HuH-7 (cell line): ENCODE results near the gene DNASE1L2.
A peak's percentile ranks its signal among the peaks of the same experiment; 100 is the strongest.

Experiments used
- DNase-seq: peaks from one replicate; pipeline ENCODE4 v3.0.0; 2011; ENCODE audit warnings: low spot score

DNASE1L2 gene

GRCh38 chr16:2270588-2271470 lies 34.6 kb downstream of the DNASE1L2 start:
- no peak for DNase-seq

DNA sequence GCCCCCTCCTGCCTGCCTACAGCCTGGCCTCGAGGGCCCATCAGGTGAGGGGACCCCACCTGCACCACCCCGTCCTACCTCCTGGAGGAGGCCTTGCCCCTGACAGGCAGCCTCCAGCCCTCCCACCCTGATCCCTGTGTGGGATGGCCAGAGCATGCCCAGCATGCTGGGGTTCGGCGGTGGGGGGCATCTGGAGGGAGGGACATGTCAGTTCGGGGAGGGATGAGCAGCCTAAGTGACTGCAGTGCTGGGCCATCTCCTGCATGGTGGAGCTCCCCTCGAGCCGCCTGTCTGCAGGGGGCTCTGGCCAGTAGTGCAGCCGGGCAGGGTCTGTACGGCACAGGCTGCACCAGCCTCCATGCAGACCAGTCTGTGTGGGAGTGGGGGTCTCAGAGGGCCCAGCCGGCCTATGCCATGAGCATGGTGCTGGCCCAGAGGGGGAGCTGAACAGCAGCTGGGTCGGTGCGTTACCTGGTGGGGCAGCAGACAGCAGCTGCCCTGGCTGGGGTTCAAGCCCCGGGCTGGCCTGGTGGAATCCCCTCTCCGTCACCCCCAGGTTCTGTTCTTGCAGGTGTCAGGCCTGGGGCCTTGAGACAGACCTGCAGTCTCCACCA lies 35.7 kb downstream of the DNASE1L2 start:
- DNase-seq: no peak

DNA sequence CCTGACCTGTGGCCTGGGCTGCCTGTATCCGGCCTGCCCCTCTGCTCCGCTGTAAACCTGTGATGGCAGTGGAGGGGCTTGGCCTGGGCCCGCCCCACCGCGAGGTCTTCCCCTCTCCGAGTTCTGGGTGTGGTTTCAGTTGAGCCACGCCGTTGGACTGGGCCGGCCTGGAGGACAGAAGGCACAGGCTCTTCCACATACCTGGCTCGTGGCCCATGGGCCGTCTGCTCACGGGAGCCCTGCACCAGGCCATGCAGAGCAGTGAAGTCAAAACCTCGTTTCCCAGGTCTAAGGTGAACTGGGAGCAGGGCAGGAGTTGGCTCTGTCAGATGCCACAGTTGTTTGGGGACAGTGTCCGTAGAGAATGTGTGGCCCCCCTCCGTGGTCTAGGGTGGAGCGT lies 37.2 kb downstream of the DNASE1L2 start:
- DNase-seq: no peak

- DNase-seq: no peak
Measured at GRCh38 chr16:2273931-2274330, 37.7 kb downstream of the DNASE1L2 start.

- no peak for DNase-seq
Measured at GRCh38 chr16:2275476-2276367, 39.5 kb downstream of the DNASE1L2 start.

DNA sequence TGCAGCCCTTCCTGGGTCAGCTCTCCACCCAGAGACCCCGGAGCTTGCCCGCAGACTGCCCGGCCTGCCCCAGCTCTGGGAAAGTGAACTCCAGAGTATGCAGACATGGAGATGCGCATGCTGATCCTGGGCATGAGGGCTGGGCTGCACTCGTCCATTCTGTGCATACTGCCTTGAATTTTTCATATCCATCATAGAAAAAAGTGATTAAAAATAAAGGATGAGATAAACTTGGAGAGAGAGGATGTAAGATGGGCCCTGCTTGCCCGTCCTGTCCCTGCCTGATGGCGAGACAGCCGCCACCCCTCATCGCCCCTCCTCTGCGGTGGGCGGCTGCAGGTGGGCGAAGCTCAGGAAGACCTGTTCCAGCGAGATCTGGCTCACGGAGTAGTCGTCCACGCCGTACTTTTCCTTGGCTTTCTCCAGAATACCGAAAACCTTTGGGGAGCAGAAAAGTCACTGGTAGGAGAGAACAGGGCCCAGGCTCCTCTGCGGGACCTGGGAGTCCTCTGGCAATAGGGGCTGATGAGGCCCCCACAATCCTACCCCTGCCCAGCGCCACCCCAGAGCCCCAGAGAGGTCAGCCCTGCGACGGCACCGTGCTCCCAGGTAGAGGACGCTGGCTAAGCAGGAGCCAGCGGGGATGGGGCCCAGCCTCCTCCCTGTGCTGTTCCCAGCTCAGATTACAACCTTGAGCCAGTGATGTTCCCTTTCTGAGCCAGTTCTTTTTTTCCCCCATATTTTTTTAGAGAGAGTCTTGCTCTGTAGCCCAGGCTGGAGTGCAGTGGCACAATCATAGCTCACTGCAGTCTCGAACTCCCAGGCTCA lies 40.3 kb downstream of the DNASE1L2 start:
- DNase-seq: no peak

DNA sequence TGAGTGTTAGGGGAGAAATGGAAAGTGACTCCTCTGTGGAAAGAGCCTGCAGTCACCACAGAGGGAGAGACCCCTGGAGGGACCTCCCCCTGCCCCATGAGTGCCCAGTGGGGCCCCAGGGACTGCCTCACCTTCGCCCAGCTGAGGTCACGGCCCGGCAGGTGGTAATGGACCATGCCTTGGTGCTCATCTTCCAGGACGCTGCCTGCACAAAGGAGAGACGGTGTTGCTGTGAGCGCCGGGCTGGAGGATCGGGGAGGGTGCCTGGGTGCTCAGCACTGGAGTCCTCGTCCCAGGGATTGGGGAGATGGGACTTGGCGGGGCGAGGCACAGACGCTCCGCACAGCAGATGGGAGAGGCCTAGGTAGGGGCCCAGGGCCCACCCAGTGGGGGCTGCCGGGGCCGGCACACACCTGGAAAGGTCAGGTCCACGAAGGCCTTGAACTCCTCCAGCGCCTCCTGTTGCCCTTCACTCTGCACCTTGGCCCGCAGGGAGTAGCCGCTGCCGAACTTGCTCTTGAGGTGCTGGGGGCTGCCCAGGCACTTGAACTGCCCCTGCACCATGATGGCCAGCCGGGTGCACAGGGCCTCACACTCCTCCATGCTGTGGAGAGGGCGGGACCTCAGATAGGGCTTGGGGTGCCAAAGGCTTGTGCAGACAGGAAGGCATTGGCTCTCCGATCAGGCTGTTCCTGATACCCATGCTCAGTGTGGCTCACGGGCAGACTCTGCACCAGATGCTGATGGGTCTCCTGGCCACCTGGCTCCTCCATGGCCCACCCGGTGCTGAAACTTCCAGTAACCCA lies 41.4 kb downstream of the DNASE1L2 start:
- no peak for DNase-seq

DNA sequence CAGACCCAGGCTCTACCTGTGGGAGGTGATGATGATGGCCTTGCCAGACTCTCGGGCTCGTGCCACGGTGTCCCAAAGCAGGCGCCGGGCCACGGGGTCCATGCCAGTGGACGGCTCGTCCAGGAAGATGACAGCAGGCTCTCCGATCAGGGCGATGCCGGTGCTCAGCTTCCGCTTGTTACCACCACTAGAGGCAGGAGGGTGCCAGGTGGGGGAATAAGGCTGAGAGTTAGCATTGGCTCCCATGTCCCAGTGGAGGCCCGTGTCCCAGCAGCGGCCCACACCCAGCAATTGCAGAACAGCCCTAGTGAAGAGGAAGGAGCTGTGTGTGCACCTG lies 42.0 kb downstream of the DNASE1L2 start:
- peak; percentile 66 for DNase-seq

GRCh38 chr16:2278956-2279800 lies 42.9 kb downstream of the DNASE1L2 start:
- DNase-seq: no peak

DNA sequence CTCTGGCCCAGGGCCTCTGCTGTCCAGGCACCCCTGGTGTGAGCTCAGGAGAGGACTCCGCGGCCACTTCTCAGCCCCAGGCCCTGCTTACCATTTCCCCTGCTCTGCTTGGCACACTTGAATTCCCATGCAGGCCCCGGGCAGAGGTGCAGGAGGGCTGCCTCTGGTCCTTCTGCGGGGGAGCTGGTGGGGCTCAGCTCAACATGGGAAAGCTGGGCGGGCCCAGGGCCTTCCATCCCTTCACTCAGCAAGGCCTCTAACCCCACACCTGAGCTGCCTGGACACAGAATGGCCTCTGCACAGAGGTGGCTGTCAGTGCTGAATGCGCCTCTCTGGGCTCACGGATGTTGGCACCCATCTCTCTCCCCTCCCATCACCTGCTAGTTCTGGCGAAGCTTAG lies 44.2 kb downstream of the DNASE1L2 start:
- no peak for DNase-seq

DNA sequence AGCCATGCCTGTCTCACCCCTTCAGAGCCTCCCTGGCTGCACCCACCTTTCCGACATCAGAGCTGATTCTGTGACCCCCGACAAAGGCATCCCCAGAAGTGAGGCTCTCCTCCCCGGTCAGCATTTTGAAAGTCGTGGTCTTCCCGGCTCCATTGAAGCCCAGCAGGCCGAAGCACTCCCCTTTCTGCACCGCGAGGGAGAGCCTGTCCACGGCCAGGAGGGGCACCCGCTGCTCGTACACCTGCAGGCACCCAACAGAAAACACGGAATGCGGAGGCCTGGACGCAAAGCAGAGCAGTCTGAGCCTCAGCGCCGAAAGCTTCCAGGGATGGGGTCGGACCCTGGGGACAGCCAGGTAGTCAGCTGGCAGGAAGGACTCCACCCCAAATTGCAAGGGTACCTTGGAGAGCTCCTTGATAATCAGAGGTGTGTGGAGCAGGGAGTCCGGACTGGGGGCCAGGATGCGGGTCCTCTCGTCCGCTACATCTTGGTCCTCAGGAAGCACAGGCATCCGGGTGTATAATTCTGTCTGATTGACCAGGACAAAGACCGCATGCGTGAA lies 44.8 kb downstream of the DNASE1L2 start:
- no peak for DNase-seq

DNA sequence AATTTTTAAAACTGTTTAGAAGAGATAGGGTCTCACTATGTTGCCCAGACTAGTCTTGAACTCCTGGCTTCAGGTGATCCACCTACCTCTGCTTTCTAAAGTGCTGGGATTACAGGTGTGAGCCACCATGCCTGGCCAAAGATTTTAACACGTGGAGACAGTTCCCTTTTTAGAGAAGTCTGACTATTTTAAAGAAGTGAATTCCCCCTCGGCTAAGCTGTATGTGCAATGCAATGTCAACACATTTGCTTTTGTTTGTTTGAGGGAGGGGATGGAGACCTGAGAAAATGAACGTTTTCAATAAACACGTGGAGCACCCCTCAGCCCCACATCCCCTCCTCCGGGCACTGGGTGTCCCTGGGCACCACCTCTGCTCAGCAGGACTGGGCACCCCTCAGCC lies 46.0 kb downstream of the DNASE1L2 start:
- DNase-seq: no peak

DNA sequence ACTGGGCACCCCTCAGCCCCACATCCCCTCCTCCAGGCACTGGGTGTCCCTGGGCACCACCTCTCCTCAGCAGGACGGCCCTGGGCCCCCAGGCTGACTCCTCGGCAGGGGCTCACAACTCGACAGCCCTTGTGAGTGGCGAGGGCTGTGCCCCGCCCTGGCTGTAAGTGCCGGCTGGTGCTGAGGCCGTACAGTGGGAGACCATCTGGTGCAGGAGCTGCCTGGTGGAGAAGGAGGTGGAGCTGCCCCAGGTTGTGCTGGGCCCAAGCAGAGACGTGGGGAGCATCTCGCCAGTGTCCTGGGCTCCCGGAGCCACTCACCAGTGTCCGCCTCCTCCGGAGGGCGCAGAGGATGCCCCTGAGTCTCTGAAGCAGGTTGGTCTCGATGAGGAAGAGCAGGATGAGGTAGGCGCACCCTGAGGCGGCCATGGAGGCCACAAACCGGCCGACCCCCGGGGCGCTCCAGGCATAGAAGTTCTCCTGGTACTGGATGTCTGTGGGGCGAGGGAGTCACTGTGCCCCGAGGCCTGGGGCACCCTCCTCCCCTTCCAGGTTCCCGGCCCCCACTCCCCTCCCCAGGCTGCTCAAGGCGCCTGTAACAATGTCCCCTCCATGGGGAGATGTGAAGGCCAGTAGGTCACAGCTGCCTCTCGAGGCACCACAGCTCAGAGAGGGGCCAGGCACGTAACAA lies 46.8 kb downstream of the DNASE1L2 start:
- no peak for DNase-seq

GRCh38 chr16:2284001-2284770 lies 47.9 kb downstream of the DNASE1L2 start:
- DNase-seq: no peak

GRCh38 chr16:2284797-2285576 lies 48.7 kb downstream of the DNASE1L2 start:
- DNase-seq: no peak

DNA sequence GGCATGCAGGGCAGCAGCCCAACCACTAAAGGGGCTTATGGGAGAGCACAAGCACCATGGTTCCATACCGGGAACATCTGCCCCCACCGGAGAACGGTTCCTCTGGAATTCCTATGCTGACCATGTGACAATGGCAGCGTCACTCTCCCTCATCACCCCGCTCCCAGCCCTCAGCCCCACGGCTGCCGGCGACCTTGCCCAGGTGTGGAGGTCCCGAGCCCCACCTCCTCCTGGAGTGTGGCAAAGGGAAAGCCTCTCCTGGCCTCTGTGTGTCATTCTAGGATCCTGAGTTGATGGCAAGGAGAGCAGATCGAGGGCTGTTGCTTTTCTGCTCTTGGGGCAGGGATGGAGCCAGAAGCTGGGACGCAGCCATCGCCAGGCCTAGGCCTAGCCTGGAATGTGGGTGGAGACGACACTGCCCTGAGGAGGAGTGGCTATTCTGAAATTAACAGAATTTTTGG lies 49.5 kb downstream of the DNASE1L2 start:
- DNase-seq: no peak

- no peak for DNase-seq
Measured at GRCh38 chr16:2286550-2286949, 50.3 kb downstream of the DNASE1L2 start.
